Lung (tissue), 12 donors: ENCODE data around the gene HRK. TPM values are rescaled to one million over a fixed set of nuclear protein-coding genes. Genes with fewer than 3 reads are reported as not detected.

Experiments used
- ATAC-seq: fragments of 200-7000 bp; cut with Tn5 transposase; one replicate; pipeline ENCODE4 v1.9.1; 2020; ENCODE audit warnings: moderate number of reproducible peaks; ENCODE audit not compliant: insufficient read depth, low FRiP score
- DNase-seq, 3 donors: peaks; one replicate each; pipeline ENCODE4 v3.0.0-alpha.2; 2013 to 2017
- H3K27ac ChIP-seq, 2 donors: one replicate each; pipeline ENCODE4 v1.5.1; 2013; ENCODE audit warnings: mild to moderate bottlenecking in 2 of 2, moderate library complexity in 2 of 2, control low read depth in 1 of 2, inconsistent platforms in 1 of 2, low read depth in 1 of 2, low read length in 1 of 2
- H3K27me3 ChIP-seq, 3 donors: one replicate each; pipeline ENCODE4 v1.5.1; 2013; ENCODE audit warnings: low read length in 2 of 3; ENCODE audit not compliant: control insufficient read depth in 3 of 3, insufficient read depth in 3 of 3
- H3K36me3 ChIP-seq, 4 donors: one replicate each; pipeline ENCODE4 v1.5.1; 2013; ENCODE audit warnings: low read length in 4 of 4, mild to moderate bottlenecking in 1 of 4, moderate library complexity in 1 of 4; ENCODE audit not compliant: control insufficient read depth in 4 of 4, insufficient read depth in 4 of 4
- H3K4me1 ChIP-seq, 5 donors: one replicate each; pipeline ENCODE4 v1.5.1; 2013; ENCODE audit warnings: low read length in 5 of 5, mild to moderate bottlenecking in 2 of 5, moderate library complexity in 1 of 5; ENCODE audit not compliant: control insufficient read depth in 5 of 5, insufficient read depth in 5 of 5
- H3K4me3 ChIP-seq: one replicate; pipeline ENCODE4 v1.5.1; 2013; ENCODE audit warnings: mild to moderate bottlenecking, control low read depth, moderate library complexity
- H3K9ac ChIP-seq, 2 donors: one replicate each; pipeline ENCODE4 v1.5.1; 2013; ENCODE audit warnings: low read length in 2 of 2, control low read depth in 1 of 2; ENCODE audit not compliant: insufficient read depth in 1 of 2
- H3K9me3 ChIP-seq, 4 donors: one replicate each; pipeline ENCODE4 v1.5.1; 2013; ENCODE audit warnings: low read length in 3 of 4, mild to moderate bottlenecking in 1 of 4, moderate library complexity in 1 of 4; ENCODE audit not compliant: control insufficient read depth in 4 of 4, insufficient read depth in 3 of 4
- CTCF ChIP-seq: IDR thresholded peaks from 2 replicates; pipeline ENCODE4 v1.5.1; 2012; ENCODE audit warnings: mild to moderate bottlenecking; ENCODE audit errors: control extremely low read depth, extremely low read depth
- WGBS, 2 donors: extraction: QIAGEN DNeasy Blood & Tissue Kit; methylation state at CpG; one replicate each; pipeline ENCODE4 v1.1.7; 2013; 5-methylcytosine and 5-hydroxymethylcytosine counted together
- polyA plus RNA-seq, 2 donors: library from polyadenylated mRNA; stranded (reverse); fragments of 200-250 nt; gene quantifications; one replicate each; pipeline ENCODE4 v1.2.1, GENCODE V29; 2013
- total RNA-seq, 2 donors: library from RNA; depleted of rRNA in 1 of 2; stranded (reverse); fragments of >200 nt in 1 of 2; gene quantifications; one replicate each; pipeline ENCODE4 v1.2.1, GENCODE V29; 2014 to 2021
- donor health status: control.
- donor health status: control.
- donor health status: Bipolar disorder and iron deficiency.
- donor health status: healthy.
- donor health status: DM: yes; HTN: yes; CAD: no.

Gene HRK
- total and polyA plus RNA-seq, 4 donors = 0.05 to 1.5 (median 0.23) TPM

- no peak for ATAC-seq
Observed at GRCh38 chr12:116887897-116888296, 6.7 kb upstream of the HRK start.

GRCh38 chr12:116887244-116887643 lies 6.0 kb upstream of the HRK start:
- H3K9me3 ChIP-seq = peaks cover 0 to 2% (median 0%) of the 10 kb centered on the region in 4 donors
- no peak for ATAC-seq
- DNase-seq = no peak
- WGBS, 2 donors = 90 to 97% methylated on average over 1 of the region's 1 CpG
- H3K4me1 ChIP-seq = peaks cover 0 to under 1% (median 0%) of the 10 kb centered on the region in 5 donors
- no peak overlapping the region for H3K27ac ChIP-seq
- H3K9ac ChIP-seq = no peak overlapping the region
- peaks cover 0 to 27% (median 18%) of the 10 kb centered on the region in 3 donors for H3K27me3 ChIP-seq
- TF ChIP-seq CTCF = no peak
- H3K36me3 ChIP-seq = no peaks in the 10 kb centered on the region
- no peak overlapping the region for H3K4me3 ChIP-seq

More at GRCh38 chr12:116887897-116888296, 6.7 kb upstream of the HRK start:
- Histone ChIP-seq H3K36me3 (no peaks in the 10 kb centered on the region), H3K27me3 (peaks cover 0 to 20% (median 11%) of the 10 kb centered on the region in 3 donors), H3K27ac (no peak overlapping the region), H3K9ac (no peak overlapping the region), H3K9me3 (peaks cover 0 to 2% (median 0%) of the 10 kb centered on the region in 4 donors), H3K4me3 (no peak overlapping the region), H3K4me1 (no peaks in the 10 kb centered on the region)
- DNase-seq = no peak
- WGBS, 2 donors = 79 to 85% methylated on average over 6 of the region's 6 CpGs
- TF ChIP-seq CTCF = no peak

- Histone ChIP-seq H3K9ac (no peak overlapping the region), H3K27me3 (peaks cover 0 to 37% (median 31%) of the 10 kb centered on the region in 3 donors), H3K4me1 (peaks cover 0 to 12% (median 8%) of the 10 kb centered on the region in 5 donors), H3K27ac (no peak overlapping the region), H3K4me3 (no peak overlapping the region), H3K36me3 (no peaks in the 10 kb centered on the region), H3K9me3 (peaks cover 0 to 2% (median 0%) of the 10 kb centered on the region in 4 donors)
- ATAC-seq = no peak
- 31 to 56% methylated on average over 2 of the region's 2 CpGs for WGBS, 2 donors
- no peak for TF ChIP-seq CTCF
- DNase-seq = peak in 2 of 3 donors; percentile 40 to 45
Observed at GRCh38 chr12:116885491-116885890, 4.2 kb upstream of the HRK start.

- no peak overlapping the region for H3K27ac ChIP-seq
- ATAC-seq (no peak), DNase-seq (no peak)
- peaks cover 0 to 14% (median 8%) of the 10 kb centered on the region in 5 donors for H3K4me1 ChIP-seq
- no peak overlapping the region for H3K9ac ChIP-seq
- 63 to 87% methylated on average over 3 of the region's 3 CpGs for WGBS, 2 donors
- no peaks in the 10 kb centered on the region for H3K36me3 ChIP-seq
- TF ChIP-seq CTCF = no peak
- peaks cover 0 to under 1% (median 0%) of the 10 kb centered on the region in 4 donors for H3K9me3 ChIP-seq
- H3K27me3 ChIP-seq = peaks cover 0 to 43% (median 37%) of the 10 kb centered on the region in 3 donors
- no peak overlapping the region for H3K4me3 ChIP-seq
Observed at GRCh38 chr12:116884871-116885270, 3.6 kb upstream of the HRK start.
